Thymus (tissue), 11 donors: ENCODE data around the gene PKN3. TPM values are rescaled to one million over a fixed set of nuclear protein-coding genes. Genes with fewer than 3 reads are reported as not detected.
"Not testable (repeated sequence)": the region's sequence is repeated elsewhere in the genome, so short reads cannot be mapped to it uniquely, and the experiment has no call there.

Source experiments
- DNase-seq, 9 donors: peaks; one replicate each; pipeline ENCODE4 v3.0.0-alpha.2; 2013; ENCODE audit warnings: low spot score in 9 of 9, low read depth in 6 of 9, missing footprints in 1 of 9
- H3K27ac ChIP-seq, 2 donors: one replicate each; pipeline ENCODE4 v1.5.1; 2013; ENCODE audit warnings: control low read depth in 1 of 2, low read depth in 1 of 2, low read length in 1 of 2, mild to moderate bottlenecking in 1 of 2, moderate library complexity in 1 of 2
- H3K27me3 ChIP-seq, 2 donors: one replicate each; pipeline ENCODE4 v1.5.1; 2013; ENCODE audit warnings: low read length in 1 of 2; ENCODE audit not compliant: control insufficient read depth in 2 of 2, insufficient read depth in 1 of 2
- H3K36me3 ChIP-seq, 2 donors: one replicate each; pipeline ENCODE4 v1.5.1; 2013; ENCODE audit warnings: low read length in 1 of 2, mild to moderate bottlenecking in 1 of 2, moderate library complexity in 1 of 2; ENCODE audit not compliant: control insufficient read depth in 2 of 2, insufficient read depth in 2 of 2
- H3K4me1 ChIP-seq, 2 donors: one replicate each; pipeline ENCODE4 v1.5.1; 2013; ENCODE audit warnings: low read length in 2 of 2; ENCODE audit not compliant: control insufficient read depth in 2 of 2, insufficient read depth in 2 of 2
- H3K4me3 ChIP-seq, 2 donors: one replicate each; pipeline ENCODE4 v1.5.1; 2013; ENCODE audit warnings: low read length in 2 of 2, control low read depth in 1 of 2, mild to moderate bottlenecking in 1 of 2
- H3K9me3 ChIP-seq, 2 donors: one replicate each; pipeline ENCODE4 v1.5.1; 2013; ENCODE audit warnings: low read length in 1 of 2, mild to moderate bottlenecking in 1 of 2; ENCODE audit not compliant: control insufficient read depth in 2 of 2, insufficient read depth in 1 of 2
- WGBS: extraction: QIAGEN DNeasy Blood & Tissue Kit; methylation state at CpG from one replicate; pipeline ENCODE4 v1.1.7; 2013; 5-methylcytosine and 5-hydroxymethylcytosine counted together
- polyA plus RNA-seq: library from polyadenylated mRNA; stranded (reverse); fragments of 200-250 nt; gene quantifications from one replicate; pipeline ENCODE4 v1.2.3, GENCODE V29; 2013
- total RNA-seq: library from RNA; stranded (reverse); fragments of 120-200 nt; gene quantifications from one replicate; pipeline ENCODE4 v1.2.4, GENCODE V29; 2013
- donor health status: healthy.

The PKN3 gene
- total and polyA plus RNA-seq, 2 donors, result 3.8 to 10.4 TPM

DNA sequence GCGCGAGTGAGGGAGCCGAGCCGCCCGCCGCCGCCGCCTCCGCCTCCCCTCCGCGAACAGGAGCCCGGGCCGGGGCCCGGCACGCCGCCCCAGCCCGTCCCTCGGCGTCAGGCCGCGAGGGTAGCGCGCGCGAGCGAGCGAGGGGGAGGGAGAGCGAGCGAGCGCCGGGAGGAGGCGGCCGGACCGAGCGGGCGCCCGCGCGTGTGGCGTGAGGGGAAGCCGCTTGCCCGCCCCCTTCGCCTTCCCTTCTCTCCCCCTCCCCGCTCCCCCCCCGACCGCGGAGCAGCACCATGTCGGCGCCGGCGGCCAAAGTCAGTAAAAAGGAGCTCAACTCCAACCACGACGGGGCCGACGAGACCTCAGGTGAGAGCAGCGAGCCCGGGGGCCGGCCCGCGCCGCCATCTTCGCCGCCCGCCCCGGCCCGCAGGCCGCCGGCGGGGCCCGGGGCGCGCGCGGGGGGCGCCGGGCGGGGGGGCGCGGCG is 13.0 kb upstream of the PKN3 start:
- Histone ChIP-seq H3K27ac (peak overlapping the region; percentile 92 to 98), H3K4me3 (peak overlapping the region; percentile 58 to 99), H3K4me1 (peaks cover 20 to 40% of the 10 kb centered on the region in 2 donors), H3K9me3 (no peaks in the 10 kb centered on the region), H3K27me3 (no peaks in the 10 kb centered on the region), H3K36me3 (peaks cover 15 to 39% of the 10 kb centered on the region in 2 donors)
- WGBS, result under 1% methylated on average over 79 of the region's 80 CpGs
- peak in 3 of 9 donors; percentile 42 to 65 (median 45) for DNase-seq

DNA sequence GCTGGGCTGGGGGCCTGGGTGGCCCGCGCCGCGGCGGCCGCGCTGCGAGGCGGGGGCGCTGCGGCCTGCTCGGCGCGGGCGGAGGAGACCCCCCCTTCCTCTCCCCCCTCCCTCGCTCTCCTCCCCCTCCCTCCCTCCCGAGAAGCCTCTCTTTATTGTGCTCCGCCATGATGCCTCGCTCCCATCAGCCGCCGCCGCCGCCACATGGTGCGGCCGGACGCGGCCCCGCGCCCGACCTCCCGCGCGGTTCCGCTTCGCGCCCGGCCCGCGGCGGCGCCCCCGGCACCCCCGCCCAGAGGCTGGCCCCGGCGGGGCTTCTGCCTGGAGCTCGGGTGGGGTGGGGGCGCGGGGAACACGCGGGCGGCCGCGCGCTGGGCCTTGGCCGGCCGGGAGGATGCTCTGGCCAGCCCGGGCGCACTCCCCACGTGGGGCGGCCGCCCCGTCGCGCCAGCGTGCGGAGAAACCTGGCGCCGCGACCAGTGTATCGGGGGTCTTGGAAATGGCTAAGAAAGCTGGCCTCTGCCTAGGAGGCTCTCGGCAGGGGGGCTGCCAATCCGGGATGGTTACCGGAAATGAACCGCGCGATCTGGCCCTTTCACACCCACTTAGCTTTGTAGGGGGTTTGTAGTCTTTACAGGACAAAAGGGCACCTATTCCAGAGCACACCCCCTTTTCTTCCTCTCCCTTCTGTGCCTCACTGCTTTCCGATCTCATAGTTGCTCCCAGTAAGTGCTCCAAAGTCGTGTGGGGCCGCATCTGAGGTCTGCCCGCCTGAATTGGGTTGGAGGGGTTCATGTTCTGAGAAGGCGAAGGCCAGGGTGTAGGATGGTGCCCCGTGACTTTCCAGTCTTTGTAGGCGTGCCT is 12.3 kb upstream of the PKN3 start:
- 1% methylated on average over 82 of the region's 83 CpGs for WGBS
- peak in 4 of 9 donors; percentile 50 to 77 (median 62) for DNase-seq
- peaks cover 16 to 32% of the 10 kb centered on the region in 2 donors for H3K4me1 ChIP-seq
- H3K36me3 ChIP-seq, result peaks cover 17 to 43% of the 10 kb centered on the region in 2 donors
- H3K27me3 ChIP-seq, result no peaks in the 10 kb centered on the region
- peak overlapping the region; percentile 84 to 99 for H3K4me3 ChIP-seq
- peak overlapping the region; percentile 74 to 98 for H3K27ac ChIP-seq
- H3K9me3 ChIP-seq, result no peaks in the 10 kb centered on the region

DNA sequence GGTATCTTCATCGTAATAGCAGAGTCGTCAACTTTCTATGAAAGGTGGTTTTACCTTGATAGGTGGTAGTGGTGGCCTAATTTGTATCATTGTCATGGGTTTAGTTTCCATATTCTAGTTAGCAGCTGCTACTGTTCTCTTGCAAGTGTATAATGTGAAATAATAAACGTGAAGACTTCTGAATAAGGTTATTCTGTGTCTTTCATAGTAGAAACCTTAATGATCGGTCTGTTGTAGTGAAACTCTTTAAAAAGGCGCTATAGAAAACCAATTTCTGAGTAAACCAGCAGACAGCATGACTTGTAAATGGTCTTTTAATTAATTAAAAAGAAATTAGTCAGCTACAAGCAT is 11.6 kb upstream of the PKN3 start:
- Histone ChIP-seq H3K27ac (peak overlapping the region in 1 of 2 donors; percentile 74), H3K4me1 (peaks cover 16 to 26% of the 10 kb centered on the region in 2 donors)

DNA sequence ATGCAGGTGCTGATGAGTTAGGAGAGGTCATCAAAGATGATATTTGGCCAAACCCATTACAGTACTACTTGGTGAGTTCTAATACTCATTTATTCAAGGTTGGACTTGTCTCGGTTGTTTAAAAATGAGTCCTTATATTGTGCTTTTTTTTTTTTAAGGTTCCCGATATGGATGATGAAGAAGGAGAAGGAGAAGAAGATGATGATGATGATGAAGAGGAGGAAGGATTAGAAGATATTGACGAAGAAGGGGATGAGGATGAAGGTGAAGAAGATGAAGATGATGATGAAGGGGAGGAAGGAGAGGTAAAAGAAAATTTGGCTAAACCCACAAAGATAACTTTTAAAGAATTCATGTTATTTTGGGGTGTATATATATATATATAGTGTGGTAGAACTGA is 8.6 kb upstream of the PKN3 start:
- not testable (repeated sequence) for H3K27me3 ChIP-seq, DNase-seq, H3K27ac ChIP-seq, H3K4me1 ChIP-seq, H3K4me3 ChIP-seq, H3K9me3 ChIP-seq
- 97% methylated on average over 3 of the region's 3 CpGs for WGBS
- peaks cover 30 to 64% of the 10 kb centered on the region in 2 donors for H3K36me3 ChIP-seq

More for the DNA sequence above, 11.6 kb upstream of the PKN3 start:
- no peaks in the 10 kb centered on the region for H3K27me3 ChIP-seq
- WGBS, result 11% methylated on average over 5 of the region's 5 CpGs
- no peak for DNase-seq
- no peaks in the 10 kb centered on the region for H3K9me3 ChIP-seq
- H3K4me3 ChIP-seq, result peak overlapping the region; percentile 84 to 99
- peaks cover 19 to 46% of the 10 kb centered on the region in 2 donors for H3K36me3 ChIP-seq

DNA sequence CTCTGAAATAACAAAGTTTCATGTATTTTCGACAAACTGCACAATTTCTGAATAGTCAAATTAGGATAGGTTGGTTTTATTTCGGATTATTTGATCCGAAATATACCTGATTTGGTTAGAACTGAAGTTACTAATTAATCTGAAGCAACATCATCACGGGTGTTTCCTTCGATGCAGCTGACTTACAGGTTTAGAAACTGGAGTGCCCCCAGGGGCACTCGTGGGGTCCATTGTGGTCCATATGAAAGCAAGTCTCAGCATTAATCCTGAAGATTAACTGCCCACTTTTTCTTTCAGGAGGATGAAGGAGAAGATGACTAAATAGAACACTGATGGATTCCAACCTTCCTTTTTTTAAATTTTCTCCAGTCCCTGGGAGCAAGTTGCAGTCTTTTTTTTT is 8.0 kb upstream of the PKN3 start:
- Histone ChIP-seq H3K36me3 (peaks cover 30 to 64% of the 10 kb centered on the region in 2 donors), H3K9me3 (no peaks in the 10 kb centered on the region), H3K27ac (no peak overlapping the region), H3K27me3 (no peaks in the 10 kb centered on the region), H3K4me3 (no peak overlapping the region), H3K4me1 (peaks cover 2 to 3% of the 10 kb centered on the region in 2 donors)
- no peak for DNase-seq
- 95% methylated on average over 6 of the region's 6 CpGs for WGBS

DNA sequence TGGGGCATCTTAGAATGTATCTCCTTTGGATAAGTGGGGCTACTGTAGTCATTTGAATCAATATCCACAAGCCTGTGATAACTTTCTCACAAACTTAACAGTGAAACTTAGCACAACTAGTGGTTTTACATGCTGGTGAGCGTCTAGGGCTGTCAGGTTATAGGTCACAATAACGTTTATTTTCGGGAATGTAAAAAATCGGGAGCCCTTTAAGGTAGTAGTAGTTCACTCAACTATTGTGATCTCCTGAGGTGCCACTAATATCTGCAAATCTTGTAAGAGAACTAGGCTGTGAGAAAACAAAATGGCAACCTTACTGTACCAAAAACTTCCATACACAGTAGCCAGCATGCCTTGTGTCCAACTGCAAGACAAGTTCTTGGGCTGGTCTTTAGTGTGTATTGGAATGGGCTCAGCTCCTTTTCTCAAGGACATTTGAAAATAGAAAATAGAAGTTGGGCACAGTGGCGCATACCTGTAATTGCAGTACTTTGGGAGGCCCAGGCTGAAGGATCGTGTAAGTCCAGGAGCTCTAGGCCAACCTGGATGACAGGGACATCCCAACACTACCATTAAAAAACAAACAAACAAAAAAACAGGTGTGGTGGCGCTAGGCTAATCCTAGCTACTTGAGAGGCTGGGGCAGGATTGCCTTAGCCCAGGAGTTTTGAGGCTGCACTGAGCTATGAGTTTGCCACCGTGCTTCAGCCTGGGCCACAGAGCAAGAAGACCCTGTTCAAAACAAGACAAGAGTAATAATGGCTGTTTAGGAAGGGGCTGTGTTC is 5.2 kb upstream of the PKN3 start:
- Histone ChIP-seq H3K4me1 (peaks cover 0 to 3% of the 10 kb centered on the region in 2 donors), H3K9me3 (no peaks in the 10 kb centered on the region), H3K27ac (no peak overlapping the region), H3K36me3 (peaks cover 24 to 47% of the 10 kb centered on the region in 2 donors), H3K4me3 (no peak overlapping the region), H3K27me3 (no peaks in the 10 kb centered on the region)
- DNase-seq, result no peak
- WGBS, result 85% methylated on average over 8 of the region's 8 CpGs

GRCh38 chr9:128699096-128699795 is 3.1 kb upstream of the PKN3 start:
- H3K27ac ChIP-seq, DNase-seq, H3K4me3 ChIP-seq, H3K27me3 ChIP-seq, H3K9me3 ChIP-seq: not testable (repeated sequence)
- peaks cover 3 to 12% of the 10 kb centered on the region in 2 donors for H3K4me1 ChIP-seq
- WGBS, result 97% methylated on average over 30 of the region's 30 CpGs
- peaks cover 16 to 26% of the 10 kb centered on the region in 2 donors for H3K36me3 ChIP-seq

DNA sequence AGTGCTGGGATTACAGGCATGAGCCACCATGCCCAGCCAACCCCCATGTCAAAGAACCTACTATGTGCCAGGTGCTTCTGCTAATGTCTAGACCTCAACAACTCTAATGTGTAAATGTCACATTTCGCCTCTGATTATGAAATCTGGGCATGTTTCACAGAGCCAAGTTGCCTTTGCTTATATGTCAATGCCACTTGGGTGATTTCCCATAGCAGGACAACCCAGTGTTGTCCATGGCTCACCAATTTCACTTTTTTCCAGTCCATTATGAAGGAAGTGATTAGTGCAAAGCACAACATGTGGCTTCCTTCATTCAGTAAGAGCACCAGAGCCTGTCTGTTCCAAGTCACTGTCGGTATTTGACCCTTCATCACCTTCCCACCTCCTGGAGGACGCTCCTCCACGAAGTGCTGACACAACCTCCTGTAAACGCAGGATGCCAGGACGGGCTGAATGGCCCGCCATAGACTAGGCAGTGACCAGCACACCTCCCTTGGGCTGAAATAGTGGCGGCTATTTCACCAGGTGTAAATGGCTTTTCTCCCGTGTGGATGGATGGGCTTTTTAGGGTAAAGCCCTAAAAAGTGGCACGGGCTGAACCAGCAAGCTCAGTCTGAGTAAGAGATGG is 962 bp upstream of the PKN3 start:
- peaks cover 11% of the 10 kb centered on the region in 2 donors for H3K36me3 ChIP-seq
- H3K27ac ChIP-seq, result no peak overlapping the region
- WGBS, result 96% methylated on average over 10 of the region's 10 CpGs
- DNase-seq, result no peak
- no peak overlapping the region for H3K4me3 ChIP-seq
- peaks cover 0 to 4% of the 10 kb centered on the region in 2 donors for H3K9me3 ChIP-seq
- peaks cover 0 to 3% of the 10 kb centered on the region in 2 donors for H3K27me3 ChIP-seq
- peaks cover 3 to 12% of the 10 kb centered on the region in 2 donors for H3K4me1 ChIP-seq
